Prostate gland (tissue), 2 donors: ENCODE measurements around the gene TJP1.

Experiments
- CTCF ChIP-seq, 4 experiments: fragments of 200-600 bp in 2 of 4; fragments of 450-650 bp in 2 of 4; sonication (generic) in 2 of 4; IDR thresholded peaks; 1 replicate in 3 of 4; 2 replicates in 1 of 4; pipeline ENCODE4 v1.5.1; 2016 to 2019; ENCODE audit warnings: antibody characterized with exemption in 4 of 4, mild to moderate bottlenecking in 2 of 4, moderate library complexity in 2 of 4
- POLR2A ChIP-seq: fragments of 450-650 bp; IDR thresholded peaks from one replicate; pipeline ENCODE4 v1.6.1; 2016; ENCODE audit warnings: antibody characterized with exemption, mild to moderate bottlenecking
- POLR2AphosphoS5 ChIP-seq: sonication (generic); formaldehyde crosslinking; IDR thresholded peaks from one replicate; pipeline ENCODE4 v1.6.1; 2017; ENCODE audit warnings: antibody characterized with exemption

GRCh38 chr15:29695489-29696167, 126.6 kb downstream of the TJP1 start:
- TF ChIP-seq CTCF (IDR thresholded peaks at IDR 0.05), result no peak
- TF ChIP-seq POLR2AphosphoS5, result no peak
- no peak for TF ChIP-seq POLR2A
